Panc1 (cell line): ENCODE data around the gene PAK4.

Experiments
- CTCF ChIP-seq: fragments of 450-650 bp; IDR thresholded peaks from 2 replicates; pipeline ENCODE4 v1.5.1; 2017; ENCODE audit warnings: mild to moderate bottlenecking
- POLR2AphosphoS5 ChIP-seq: IDR thresholded peaks from 2 replicates; pipeline ENCODE4 v1.6.1; 2012; ENCODE audit warnings: mild to moderate bottlenecking, low read depth, low read length, moderate library complexity
- SIN3A ChIP-seq: IDR thresholded peaks from 2 replicates; pipeline ENCODE4 v1.6.1; 2012; ENCODE audit warnings: low read depth, mild to moderate bottlenecking, low read length, moderate library complexity, borderline replicate concordance; ENCODE audit not compliant: insufficient read depth
- TF ChIP-seq, protein P1 (sequence below), 2 experiments: IDR thresholded peaks; 2 replicates each; pipeline ENCODE4 v1.6.1; 2011 to 2012; ENCODE audit warnings: low read depth in 2 of 2, control low read depth in 1 of 2, low read length in 1 of 2, mild to moderate bottlenecking in 1 of 2, moderate library complexity in 1 of 2; ENCODE audit not compliant: insufficient read depth in 1 of 2

- no peak for TF ChIP-seq CTCF
- TF ChIP-seq POLR2AphosphoS5 = no peak
- TF ChIP-seq, protein P1, sequence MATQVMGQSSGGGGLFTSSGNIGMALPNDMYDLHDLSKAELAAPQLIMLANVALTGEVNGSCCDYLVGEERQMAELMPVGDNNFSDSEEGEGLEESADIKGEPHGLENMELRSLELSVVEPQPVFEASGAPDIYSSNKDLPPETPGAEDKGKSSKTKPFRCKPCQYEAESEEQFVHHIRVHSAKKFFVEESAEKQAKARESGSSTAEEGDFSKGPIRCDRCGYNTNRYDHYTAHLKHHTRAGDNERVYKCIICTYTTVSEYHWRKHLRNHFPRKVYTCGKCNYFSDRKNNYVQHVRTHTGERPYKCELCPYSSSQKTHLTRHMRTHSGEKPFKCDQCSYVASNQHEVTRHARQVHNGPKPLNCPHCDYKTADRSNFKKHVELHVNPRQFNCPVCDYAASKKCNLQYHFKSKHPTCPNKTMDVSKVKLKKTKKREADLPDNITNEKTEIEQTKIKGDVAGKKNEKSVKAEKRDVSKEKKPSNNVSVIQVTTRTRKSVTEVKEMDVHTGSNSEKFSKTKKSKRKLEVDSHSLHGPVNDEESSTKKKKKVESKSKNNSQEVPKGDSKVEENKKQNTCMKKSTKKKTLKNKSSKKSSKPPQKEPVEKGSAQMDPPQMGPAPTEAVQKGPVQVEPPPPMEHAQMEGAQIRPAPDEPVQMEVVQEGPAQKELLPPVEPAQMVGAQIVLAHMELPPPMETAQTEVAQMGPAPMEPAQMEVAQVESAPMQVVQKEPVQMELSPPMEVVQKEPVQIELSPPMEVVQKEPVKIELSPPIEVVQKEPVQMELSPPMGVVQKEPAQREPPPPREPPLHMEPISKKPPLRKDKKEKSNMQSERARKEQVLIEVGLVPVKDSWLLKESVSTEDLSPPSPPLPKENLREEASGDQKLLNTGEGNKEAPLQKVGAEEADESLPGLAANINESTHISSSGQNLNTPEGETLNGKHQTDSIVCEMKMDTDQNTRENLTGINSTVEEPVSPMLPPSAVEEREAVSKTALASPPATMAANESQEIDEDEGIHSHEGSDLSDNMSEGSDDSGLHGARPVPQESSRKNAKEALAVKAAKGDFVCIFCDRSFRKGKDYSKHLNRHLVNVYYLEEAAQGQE (IDR thresholded peaks at IDR 0.05; ENCODE audit: insufficient read depth in 1 of 2, low read depth in 2 of 2, low read length in 1 of 2) = no peak
- no peak for TF ChIP-seq SIN3A
Measured at GRCh38 chr19:39122934-39123731, 2.5 kb upstream of the PAK4 start.
